Stimulated activated CD4-positive, alpha-beta T cell treated with anti-CD3 and anti-CD28 coated beads, TNF-alpha, amount 100 ng/mL, for 1 hour (primary cell): ENCODE results near the gene SLC15A4.
"Not testable (repeated sequence)": the region's sequence is repeated elsewhere in the genome, so short reads cannot be mapped to it uniquely, and the experiment has no call there.

Source experiments
- DNase-seq, 3 donors: peaks; one replicate each; pipeline ENCODE4 v3.0.0-alpha.2; 2020; ENCODE audit warnings: low read depth in 3 of 3, low spot score in 1 of 3

Gene SLC15A4

DNA sequence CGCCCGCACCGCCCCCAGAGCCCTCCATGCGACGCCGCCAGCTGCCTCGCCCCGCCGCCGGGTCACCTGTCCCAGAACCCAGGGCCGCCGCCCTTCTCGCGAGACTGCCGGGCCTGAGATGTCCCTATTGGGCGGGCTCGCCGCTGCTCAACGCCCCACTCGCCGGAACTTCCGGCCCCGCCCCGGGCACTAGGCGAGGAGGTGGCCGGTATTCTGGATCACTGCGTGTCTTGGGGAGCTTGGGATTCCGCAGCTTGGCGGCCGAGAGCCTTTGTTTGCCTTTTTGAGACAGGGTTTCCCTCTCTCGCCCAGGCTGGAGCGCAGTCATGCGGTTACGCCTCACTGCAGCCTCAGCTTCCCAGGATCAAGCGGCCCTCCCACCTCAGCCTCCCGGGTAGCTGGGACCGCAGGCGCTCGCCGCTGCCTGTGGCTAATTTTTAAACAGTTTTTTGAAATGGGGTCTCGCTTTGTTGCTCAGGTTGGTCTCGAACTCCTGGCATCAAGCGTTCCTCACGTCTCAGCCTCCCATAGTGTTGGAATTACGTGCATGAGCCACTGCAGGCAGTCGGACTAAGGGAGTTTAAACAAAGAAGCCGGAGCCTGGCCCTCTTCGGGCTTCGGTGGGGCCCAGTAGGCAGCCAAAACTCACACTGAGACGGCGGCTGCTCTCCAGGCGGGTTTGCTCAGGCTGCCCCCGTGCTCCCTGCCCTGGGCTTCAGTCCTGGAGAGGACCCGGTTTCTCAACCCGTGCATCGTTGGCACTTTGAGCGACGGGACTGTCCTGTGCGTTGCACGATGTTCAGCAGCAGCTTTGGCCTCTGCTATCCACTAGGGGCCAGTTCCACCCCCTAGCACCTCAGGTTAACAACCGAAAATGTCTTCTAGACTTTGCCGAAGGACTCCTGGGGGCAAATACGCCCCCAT lies at the start of gene SLC15A4:
TSS of gene SLC15A4 (minus strand) at position 43 of the 924 bp plus-strand sequence. CDS start at position 28, 15 bp downstream.
- DNase-seq = peak; percentile 68 to 88 (median 76)

DNA sequence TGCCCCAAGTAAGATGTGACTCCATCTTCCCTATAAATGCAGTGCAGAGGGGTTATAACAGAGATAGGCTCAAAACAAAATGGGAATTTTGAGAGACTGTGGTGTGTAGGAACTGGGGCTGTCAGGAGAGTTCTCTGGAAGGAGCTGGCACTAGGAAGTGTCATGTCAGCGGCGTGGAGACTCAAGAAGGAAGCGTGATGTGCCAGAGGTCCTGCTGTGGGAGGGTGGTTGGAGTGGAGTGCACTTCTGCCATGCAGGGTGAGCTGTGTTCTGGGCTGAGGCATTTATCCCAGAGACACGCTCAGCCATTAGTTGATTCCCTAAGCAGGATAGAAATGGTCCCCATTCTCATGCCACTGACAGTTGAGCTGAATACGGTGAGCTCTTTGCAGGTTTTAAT lies 48.5 kb upstream of the SLC15A4 start:
- DNase-seq = no peak

DNA sequence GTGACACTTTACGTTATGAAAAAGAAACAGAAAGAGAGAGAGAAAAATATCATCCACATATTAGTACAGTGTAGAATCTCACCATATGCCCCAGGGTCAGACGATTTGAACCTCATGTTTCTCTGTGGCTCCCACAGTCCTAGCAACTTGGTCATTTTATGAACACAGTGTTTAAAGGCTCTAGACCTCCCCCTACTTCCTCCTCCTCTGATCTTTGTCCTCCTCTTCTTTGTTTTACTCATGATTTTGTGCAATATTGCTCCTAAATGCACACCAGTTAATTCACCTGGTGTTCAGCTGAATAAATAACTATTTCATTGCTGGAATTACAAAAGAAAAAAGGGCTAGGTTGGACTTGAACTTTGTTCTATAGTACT lies 47.7 kb upstream of the SLC15A4 start:
- DNase-seq = no peak

DNA sequence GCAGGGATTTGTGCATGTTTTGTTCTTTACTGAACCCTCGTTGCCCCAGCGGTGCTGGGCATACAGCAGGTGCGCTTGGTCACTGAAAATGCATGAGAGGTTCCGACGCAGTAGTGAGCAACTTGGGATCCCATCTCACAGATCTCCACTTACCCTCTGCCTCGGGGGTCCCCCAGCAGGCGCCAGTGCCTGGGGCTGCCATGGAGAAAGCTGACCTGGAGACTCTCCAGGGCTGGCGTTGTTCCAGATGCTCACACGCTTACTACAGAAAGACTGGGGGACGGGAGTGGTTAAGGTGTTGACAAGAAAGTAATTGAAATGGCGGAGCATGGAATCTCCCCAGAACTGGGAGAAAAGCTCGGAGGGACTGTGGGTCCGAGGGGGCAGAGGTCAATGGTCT lies 43.7 kb upstream of the SLC15A4 start:
- DNase-seq = no peak

DNA sequence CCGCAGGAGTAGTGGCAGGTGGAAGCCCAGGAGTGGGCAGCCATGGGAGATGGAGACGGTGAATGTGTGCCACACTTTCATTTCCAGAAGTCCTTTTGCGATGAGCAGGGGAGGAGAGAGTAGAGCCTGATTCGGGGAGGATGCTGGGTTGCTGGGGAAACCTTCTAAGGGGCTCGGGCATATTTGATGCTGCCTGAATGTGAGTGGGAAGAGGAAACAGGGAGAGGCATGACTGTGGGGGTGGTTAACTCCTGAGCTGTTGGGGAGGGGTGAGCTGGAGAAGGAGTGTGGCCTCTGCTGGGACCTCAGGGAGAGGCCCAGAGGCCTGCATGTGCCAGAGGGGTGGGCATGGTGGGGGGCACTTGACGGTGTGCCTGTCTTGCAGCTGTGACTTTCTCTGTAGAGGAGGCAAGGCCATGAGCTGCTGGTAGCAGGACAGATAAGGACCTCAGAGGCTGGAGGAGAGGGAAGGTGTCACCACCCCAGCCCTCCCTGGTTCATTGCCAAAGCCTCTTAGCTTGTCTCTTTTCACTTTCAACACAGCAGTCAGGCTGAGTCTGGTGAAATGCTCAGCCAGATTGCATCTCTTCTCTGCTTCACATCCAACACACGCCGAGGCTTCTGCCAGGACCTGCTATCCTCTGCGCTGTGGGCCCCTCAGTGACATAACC lies 40.9 kb upstream of the SLC15A4 start:
- DNase-seq = no peak

DNA sequence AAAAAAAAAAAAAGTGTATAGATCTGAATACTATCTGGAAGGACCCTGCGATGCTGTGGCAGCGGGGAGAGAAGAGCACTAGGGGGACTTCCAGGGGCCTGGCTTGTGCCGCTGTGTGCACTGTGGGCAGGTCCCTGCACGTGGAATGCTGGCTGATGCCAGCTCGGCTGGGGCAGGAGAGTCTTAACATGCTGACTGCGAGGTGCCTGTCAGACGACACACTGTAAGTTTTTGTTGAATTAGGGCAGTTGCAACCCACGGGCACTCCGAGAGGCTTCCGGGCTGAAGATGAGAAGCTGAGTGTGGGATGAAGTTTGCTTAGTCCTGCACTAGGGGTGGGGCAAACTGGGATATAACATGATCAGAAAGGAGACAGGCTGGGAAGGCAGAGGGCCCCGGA lies 40.2 kb upstream of the SLC15A4 start:
- no peak for DNase-seq

DNA sequence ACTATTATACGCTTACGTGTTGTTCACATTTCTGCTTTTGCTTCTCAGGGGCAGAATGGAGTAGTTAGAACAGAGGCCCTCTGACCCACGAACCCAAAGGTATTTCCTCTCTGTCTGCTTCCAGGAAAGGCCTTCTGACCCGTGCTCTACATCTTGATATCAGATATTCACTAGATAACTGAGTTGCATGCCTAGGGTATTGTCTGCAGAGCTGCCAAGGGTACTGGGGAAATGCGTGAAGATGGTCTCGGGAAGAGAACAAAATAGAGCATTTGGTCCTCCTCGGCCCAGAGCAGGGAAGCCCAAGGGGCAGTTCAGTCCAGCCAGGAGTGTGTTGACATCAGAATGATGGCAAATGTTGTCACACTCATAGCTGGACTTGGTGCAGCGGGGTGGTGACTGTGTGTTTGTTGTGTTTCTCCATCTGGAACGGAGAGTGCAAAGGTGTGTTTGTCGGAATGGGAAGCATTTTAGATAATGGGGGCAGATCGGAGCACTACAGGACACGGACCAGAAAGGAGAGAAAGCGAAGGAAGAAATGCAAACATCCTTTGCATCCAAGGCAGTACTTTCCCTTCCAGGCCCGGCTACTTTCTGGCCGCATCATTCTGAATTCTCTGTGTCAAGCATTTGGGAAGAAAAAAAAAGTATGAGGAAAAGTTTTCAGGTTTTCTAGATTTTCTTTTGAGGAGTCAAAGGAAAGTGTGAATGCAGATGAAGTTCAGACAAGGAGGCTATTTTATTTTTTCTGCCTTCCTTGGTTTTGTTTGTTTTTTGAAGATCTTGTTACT lies 37.7 kb upstream of the SLC15A4 start:
- DNase-seq = no peak

DNA sequence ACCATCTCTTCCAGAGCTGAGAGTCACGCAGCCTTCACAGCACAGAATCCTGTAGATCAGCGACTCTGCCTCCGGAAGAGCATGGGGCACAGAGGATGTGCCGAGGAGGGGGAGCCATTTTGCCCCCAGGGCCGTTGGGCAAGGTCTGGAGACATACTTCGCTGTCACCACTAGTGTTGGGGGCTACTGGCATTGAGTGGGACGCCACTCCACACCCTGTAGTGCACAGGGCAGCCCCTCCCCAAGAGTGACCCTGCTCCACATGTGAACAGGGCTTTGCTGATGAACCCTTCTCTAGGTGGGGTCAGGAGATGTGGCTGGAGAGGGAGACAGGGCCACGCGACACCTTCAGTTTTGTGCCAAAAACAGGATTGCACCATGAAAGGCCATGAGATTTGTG lies 35.6 kb upstream of the SLC15A4 start:
- no peak for DNase-seq

DNA sequence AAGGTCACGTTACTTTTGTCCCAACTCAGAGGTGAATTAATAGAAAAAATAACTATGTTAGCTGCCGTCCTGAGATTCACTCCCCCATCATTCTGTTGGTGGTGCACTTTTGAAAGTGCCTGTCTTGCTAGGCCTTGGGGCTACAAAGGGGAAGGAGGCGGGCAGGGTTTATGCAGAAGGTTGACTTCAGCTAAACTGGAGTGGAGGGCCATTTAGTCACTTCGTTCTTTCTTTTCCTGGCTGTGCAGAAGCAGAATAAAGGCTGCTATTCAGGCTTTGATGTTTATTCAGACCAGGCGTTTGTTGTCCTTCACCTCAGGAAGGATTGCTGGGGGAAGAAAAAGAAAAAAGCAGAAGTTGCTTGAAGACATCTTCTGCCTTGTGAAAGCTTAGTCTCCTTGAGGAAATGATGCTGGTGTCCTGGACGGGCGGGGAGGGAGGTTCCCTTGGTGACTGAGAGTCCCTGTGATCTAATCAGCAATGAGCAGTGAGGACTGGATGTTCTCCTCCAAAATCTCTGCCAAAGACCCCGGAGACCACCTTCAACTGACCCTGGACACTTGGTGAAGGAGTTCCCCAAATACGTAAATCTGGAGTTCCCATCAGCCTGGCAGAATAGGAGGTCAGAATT lies 33.5 kb upstream of the SLC15A4 start:
- DNase-seq = no peak

DNA sequence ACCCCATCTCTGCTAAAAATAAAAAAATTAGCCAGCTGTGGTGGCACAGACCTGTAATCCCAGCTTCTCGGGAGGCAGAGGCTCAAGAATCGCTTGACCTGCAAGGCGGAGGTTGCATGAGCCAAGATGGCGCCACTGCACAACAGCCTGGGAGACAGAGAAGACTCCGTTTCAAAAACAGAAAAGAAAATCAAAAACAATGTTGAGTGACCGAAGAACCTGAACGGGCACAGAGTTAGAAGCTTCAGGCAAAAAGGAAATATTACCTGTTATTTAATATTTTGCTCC lies 33.0 kb upstream of the SLC15A4 start:
- DNase-seq = no peak

DNA sequence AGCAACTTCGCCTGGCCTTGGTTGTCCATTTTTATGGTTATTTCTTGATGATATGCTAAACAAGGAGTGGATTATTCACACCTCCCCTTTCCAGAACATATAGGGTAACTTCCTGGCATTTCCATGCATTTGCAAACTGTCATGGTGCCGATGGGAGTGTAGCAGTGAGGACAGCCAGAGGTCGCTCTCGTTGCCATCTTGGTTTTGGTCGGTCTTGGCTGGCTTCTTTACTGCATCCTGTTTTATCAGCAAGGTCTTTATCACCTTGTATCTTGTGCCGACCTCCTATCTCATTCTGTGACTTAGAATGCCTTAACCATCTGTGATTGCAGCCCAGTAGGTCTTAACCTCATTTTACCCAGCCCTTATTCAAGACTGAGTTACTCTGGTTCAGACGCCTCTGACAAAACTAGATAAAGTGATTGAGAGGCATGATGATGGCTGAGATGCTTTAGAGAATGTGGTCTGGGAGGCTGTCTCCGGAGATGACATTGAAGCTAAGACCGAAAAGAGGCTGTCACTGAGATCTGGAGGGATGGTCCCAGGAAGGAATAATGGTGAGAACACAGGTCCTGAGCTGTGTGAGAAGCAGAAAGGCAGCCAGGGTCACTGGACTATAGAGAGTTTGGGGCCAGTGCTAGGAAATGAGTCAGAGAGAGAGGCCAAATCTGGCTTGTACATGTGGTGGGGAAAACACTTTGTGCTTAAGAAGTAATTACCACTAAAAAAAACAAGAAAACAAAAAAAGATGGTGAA lies 32.5 kb upstream of the SLC15A4 start:
- no peak for DNase-seq

DNA sequence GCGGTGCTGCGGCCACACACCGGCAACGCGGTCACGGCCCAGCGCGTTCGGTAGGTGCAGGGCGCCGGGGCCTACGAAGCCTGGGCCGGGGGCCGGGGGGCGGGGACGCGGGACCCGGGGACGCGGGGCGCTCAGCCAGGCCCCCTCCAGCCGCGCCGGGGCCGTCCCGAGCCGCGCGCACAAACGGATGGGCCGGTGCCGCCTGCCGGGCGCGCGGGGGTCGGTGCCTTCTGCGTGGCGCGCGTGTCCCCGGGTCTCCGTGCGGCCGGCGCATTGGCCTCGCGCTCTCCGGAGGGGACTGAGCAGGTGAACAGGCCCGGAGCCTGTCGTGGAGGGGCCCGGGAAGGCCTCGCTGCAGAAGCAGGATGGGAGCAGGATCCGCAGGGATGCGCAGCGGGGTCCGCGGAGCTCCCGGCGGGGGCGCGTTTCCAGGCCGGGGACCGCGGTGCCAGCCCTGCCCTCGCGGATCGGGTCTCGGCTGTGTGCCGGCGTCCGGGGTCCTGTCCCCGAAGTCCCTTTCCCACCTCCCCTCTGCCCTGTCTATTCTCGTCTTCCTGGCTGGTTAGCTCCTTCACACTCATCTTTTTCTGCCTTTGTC lies 29.9 kb upstream of the SLC15A4 start:
- no peak for DNase-seq

DNA sequence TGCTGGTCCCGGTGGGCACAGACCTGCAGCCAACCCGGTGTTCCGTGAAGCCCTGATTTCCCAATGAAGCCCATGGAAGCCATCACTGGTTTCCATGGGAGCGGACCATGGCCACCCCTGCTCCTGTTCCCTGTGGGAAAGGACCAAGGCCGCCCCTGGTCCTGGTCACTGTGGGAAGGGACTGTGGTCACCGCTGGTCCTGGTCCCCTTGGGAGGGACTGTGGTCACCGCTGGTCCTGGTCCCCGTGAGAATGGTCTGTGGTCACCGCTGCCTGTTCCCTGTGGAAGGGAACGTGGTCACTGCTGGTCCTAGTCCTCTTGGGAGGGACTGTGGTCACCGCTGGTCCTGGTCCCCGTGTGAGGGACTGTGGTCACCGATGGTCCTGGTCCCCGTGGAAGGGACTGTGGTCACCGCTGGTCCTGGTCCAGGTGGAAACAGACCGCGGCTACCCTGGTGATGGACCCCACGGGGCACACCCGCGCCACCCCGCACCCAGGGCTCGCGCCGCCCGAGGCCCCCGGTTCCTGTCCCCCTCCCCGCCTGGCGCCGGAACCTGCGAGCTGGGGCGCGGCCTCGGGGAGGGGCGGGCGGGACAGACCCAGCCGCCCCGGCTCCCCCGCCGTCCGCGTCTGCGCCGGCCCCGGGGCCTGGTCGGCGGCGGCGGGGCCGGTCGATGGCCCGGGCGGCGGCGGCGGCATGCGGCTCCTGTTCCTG lies 29.3 kb upstream of the SLC15A4 start, which contains the start of gene GLT1D1:
TSS of gene GLT1D1 (plus strand) at position 594 of the 715 bp plus-strand sequence. CDS start at position 698, 104 bp downstream.
- DNase-seq = no peak

DNA sequence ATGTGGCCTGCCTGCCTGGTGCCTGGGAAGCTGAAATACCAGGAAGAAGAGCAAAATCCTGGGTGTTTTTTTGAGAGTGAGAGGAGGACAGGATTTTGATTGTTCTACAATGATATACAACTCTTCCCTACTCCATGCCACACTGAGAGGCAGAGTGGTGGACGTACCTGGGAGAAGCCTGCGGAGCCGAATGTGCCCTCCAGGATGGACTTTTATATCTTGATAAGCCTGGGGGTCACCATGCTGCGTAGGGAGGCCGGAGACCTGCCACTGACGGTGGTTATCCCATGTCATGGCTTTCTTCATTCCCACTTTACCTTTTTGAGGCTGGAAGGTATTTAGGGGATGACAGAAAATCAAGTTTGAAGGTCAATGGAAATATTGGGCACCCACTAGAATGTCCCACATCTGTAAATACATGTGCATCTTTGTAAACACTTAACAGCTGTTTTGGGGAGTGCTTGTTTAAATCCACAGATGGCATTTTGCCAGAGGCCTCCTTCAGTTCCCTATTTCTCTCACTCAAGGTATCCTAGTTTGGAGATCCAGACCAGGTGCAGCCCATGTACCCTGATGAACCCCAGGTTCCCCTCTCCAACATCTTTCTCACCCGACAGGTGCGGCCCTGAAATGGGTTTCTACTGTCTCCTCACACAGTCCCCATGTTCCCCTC lies 28.4 kb upstream of the SLC15A4 start:
- DNase-seq = no peak

DNA sequence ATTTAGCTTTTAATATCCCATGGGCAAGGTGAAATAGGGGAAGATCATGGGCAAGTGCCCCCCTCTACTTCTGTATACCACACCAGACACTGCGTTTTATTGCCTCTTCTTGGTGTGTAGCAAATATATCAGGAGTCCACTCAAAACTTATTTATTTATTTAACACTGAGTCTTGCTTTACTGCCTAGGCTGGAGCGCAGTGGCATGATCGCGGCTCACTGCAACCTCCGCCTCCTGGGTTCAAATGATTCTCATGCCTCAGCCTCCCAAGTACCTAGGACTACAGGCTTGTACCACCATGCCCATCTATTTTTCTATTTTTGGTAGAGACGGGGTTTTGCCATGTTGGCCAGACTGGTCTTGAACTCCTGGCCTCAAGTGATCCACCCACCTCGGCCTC lies 27.7 kb upstream of the SLC15A4 start:
- not testable (repeated sequence) for DNase-seq

DNA sequence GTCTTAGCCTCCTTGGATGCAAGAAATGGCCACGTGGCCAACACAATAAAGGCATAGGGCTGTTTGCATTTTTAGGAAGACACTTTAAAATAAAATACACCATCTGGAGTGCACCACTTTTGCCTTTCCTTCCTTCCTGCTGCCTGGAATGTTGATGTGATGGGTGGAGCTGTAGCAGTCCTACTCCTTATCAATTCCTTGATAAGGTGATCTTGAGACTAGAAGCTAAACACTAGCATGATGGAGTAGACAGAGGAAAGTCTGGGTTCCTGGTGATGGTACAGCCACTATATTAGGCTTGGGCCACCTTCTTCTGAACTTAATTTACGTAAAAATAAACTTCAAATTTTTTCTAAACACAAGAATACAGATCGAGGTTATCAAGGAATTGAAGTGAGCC lies 26.6 kb upstream of the SLC15A4 start:
- DNase-seq = no peak

DNA sequence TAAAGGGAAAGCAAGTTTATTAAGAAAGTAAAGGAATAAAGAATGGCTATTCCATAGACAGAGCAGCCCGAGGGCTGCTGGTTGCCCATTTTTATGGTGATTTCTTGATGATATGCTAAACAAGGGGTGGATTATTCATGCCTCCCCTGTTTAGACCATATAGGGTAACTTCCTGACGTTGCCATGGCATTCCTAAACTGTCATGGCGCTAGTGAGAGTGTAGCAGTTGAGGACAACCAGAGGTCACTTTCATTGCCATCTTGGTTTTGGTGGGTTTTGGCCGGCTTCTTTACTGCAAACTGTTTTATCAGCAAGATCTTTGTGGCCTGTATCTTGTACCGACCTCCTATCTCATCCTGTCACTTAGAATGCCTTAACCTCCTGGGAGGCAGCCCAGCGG lies 26.0 kb upstream of the SLC15A4 start:
- DNase-seq = not testable (repeated sequence)

DNA sequence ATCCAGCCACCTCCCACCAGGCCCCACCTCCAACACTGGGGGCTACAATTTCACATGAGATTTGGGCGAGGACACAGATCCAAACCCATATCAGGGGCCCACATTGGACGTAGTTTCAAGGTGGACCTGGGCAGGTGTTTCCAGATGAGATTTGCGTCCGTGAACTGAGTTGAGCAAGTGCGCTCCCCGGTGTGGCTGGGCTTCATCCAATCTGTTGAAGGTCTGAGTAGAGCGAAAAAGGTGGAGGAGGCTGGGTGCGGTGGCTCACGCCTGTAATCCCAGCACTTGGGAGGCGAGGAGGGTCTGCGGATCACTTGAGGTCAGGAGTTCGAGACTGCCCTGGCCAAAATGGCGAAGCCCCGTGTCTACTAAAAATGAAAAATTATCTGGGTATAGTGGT lies 24.6 kb upstream of the SLC15A4 start:
- no peak for DNase-seq

DNA sequence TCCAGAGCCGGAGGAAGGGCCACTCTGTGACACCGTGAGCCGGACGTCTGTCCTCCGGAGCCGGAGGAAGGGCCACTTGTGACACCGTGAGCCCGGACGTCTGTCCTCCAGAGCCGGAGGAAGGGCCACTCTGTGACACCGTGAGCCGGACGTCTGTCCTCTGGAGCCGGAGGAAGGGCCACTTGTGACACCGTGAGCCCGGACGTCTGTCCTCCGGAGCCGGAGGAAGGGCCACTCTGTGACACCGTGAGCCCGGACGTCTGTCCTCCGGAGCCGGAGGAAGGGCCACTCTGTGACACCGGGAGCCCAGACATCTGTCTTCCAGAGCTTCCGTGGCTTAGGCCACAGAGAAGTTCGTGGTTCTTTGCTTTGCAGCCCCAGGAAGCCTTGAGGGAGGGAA lies 22.9 kb upstream of the SLC15A4 start:
- not testable (repeated sequence) for DNase-seq
